Tibial artery (tissue), 4 donors: ENCODE data around the gene EFEMP1.
"Not testable (repeated sequence)": the region's sequence is repeated elsewhere in the genome, so short reads cannot be mapped to it uniquely, and the experiment has no call there.

Experiments
- DNase-seq, 2 donors: peaks; one replicate each; pipeline ENCODE4 v3.0.0-alpha.2; 2019
- H3K27ac ChIP-seq, 2 donors: fragments of 200-600 bp; sonication (generic) in 1 of 2; 1 replicate in 1 of 2; 2 replicates in 1 of 2; pipeline ENCODE4 v1.5.1; 2018 to 2019; ENCODE audit warnings: mild to moderate bottlenecking in 1 of 2
- H3K27me3 ChIP-seq, 2 donors: fragments of 200-600 bp; sonication (generic) in 1 of 2; one replicate each; pipeline versions ENCODE4 v1.5.1 to v1.6.0; 2016 to 2019
- H3K36me3 ChIP-seq, 3 donors: fragments of 200-600 bp; sonication (generic) in 2 of 3; one replicate each; pipeline ENCODE4 v1.5.1; 2016 to 2019; ENCODE audit warnings: mild to moderate bottlenecking in 2 of 3
- H3K4me1 ChIP-seq, 4 donors: fragments of 200-600 bp; sonication (generic) in 2 of 4; 1 replicate in 3 of 4; 2 replicates in 1 of 4; pipeline ENCODE4 v1.5.1; 2016 to 2019
- H3K4me3 ChIP-seq, 2 donors: fragments of 200-600 bp; sonication (generic) in 1 of 2; 1 replicate in 1 of 2; 2 replicates in 1 of 2; pipeline ENCODE4 v1.5.1; 2018 to 2019; ENCODE audit warnings: mild to moderate bottlenecking in 2 of 2
- H3K9me3 ChIP-seq, 3 donors: fragments of 200-600 bp; sonication (generic) in 1 of 3; one replicate each; pipeline ENCODE4 v1.5.1; 2016 to 2019
- intact Hi-C: fragments of 100-400 bp; cut with DNase I; formaldehyde crosslinking; loops from one replicate; pipeline ENCODE4 v1.15.0; 2023; ENCODE audit warnings: low total_unique reads
- TF ChIP-seq, protein P1 (sequence below), 2 experiments: fragments of 200-600 bp in 1 of 2; fragments of 450-650 bp in 1 of 2; IDR thresholded peaks; one replicate each; pipeline ENCODE4 v1.5.1; 2017 to 2019; ENCODE audit warnings: antibody characterized with exemption in 2 of 2, mild to moderate bottlenecking in 1 of 2, moderate library complexity in 1 of 2

EFEMP1 gene

DNA sequence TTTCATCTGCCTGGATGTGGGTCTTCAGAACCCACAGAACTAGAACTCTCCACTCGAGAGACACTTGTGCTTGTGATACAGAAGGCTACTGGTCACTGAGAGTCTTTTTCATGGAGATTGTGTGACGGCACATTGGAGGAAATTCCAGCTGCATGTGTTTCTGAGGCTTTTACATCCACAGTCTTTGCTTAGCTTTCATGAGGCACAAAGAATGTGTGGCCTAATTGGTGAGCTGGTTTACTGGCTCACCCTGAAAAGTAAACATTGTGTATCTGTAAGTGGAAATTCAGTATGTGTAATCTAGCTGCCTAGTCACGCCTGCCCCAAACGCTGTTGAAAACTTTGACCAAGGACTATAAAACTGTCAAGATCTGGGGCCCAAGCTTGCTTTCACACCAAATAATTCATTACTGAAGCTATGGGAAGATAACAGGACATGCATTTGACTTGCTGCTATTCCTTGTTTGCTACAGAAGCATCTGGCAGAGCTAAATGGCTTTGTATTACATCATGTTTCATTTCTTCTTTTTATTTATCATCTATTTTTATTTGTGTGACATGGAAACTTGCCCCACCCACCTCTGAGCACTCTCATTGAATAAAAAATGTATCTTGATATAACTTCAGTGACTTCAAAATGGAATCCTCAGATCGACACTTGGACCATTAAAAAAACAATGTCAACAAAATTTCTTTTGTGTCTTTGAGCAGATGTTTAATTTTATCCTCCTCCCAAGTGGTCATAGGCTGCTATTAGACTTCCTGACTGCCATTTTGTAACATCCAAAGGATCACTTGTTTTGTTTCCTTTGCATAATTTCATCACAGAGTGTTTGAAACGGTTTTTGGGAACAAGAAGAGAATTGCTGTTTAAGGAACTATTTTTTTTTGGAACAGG, 80.2 kb downstream of the EFEMP1 start:
- H3K27ac ChIP-seq = peak overlapping the region; percentile 11 to 20

DNA sequence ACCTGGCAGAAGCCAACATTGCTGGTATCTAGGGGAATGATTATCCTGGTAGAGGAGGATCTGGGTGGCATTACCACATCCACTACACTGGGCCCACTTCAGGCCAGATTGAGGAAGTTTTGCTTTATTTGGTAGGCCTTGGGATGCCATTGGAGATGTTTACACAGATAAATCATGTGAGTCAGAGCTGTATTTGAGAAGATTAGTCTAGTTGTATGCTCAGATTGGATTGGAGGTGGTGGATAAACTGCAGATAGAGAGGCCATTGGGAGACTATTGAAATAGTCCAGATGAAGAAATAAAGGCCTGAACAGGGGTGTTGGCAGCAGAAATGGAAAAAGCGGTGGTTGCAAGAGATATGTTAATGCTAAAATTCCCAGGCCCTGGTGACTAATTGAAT, 81.5 kb downstream of the EFEMP1 start:
- no peaks in the 10 kb centered on the region for H3K27me3 ChIP-seq
- no peaks in the 10 kb centered on the region for H3K9me3 ChIP-seq
- no peak for DNase-seq
- H3K27ac ChIP-seq = no peak overlapping the region
- peaks cover 0 to 46% (median 3%) of the 10 kb centered on the region in 4 donors for H3K4me1 ChIP-seq
- TF ChIP-seq, protein P1, sequence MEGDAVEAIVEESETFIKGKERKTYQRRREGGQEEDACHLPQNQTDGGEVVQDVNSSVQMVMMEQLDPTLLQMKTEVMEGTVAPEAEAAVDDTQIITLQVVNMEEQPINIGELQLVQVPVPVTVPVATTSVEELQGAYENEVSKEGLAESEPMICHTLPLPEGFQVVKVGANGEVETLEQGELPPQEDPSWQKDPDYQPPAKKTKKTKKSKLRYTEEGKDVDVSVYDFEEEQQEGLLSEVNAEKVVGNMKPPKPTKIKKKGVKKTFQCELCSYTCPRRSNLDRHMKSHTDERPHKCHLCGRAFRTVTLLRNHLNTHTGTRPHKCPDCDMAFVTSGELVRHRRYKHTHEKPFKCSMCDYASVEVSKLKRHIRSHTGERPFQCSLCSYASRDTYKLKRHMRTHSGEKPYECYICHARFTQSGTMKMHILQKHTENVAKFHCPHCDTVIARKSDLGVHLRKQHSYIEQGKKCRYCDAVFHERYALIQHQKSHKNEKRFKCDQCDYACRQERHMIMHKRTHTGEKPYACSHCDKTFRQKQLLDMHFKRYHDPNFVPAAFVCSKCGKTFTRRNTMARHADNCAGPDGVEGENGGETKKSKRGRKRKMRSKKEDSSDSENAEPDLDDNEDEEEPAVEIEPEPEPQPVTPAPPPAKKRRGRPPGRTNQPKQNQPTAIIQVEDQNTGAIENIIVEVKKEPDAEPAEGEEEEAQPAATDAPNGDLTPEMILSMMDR (IDR thresholded peaks at IDR 0.05) = no peak
- intact Hi-C loops = no loop called here
- H3K4me3 ChIP-seq = no peak overlapping the region
- H3K36me3 ChIP-seq = no peaks in the 10 kb centered on the region

More for the DNA sequence above, 80.2 kb downstream of the EFEMP1 start:
- no peak for DNase-seq
- Histone ChIP-seq H3K9me3 (no peaks in the 10 kb centered on the region), H3K4me1 (peaks cover 0 to 46% (median 3%) of the 10 kb centered on the region in 4 donors), H3K27me3 (no peaks in the 10 kb centered on the region), H3K4me3 (no peak overlapping the region), H3K36me3 (no peaks in the 10 kb centered on the region)
- intact Hi-C loops = no loop called here
- TF ChIP-seq, protein P1 (IDR thresholded peaks at IDR 0.05) = no peak

DNA sequence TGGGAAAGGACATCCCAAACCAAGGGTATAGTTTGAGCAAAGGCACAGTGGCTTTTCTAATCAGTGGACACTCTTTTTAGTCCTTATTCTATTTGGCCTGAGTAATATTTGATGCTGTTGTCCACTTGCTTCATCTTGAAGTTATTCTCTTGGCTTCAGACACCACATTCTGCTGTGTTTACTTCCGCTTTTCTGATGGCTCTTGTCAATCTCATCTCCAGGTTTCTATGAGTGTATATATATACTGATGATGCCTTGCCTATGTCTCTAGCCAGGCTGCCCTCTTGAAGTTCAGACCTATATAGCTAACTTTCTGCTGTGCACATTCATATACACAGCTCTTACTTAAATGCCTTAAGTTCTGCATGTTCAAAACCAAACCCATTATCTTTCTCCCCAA, 83.1 kb downstream of the EFEMP1 start:
- Histone ChIP-seq H3K27ac (no peak overlapping the region), H3K4me1 (peaks cover 0 to 42% (median 3%) of the 10 kb centered on the region in 4 donors), H3K36me3 (no peaks in the 10 kb centered on the region), H3K9me3 (no peaks in the 10 kb centered on the region), H3K4me3 (no peak overlapping the region), H3K27me3 (no peaks in the 10 kb centered on the region)
- intact Hi-C loops = no loop called here
- DNase-seq = no peak
- TF ChIP-seq, protein P1 (IDR thresholded peaks at IDR 0.05) = no peak

DNA sequence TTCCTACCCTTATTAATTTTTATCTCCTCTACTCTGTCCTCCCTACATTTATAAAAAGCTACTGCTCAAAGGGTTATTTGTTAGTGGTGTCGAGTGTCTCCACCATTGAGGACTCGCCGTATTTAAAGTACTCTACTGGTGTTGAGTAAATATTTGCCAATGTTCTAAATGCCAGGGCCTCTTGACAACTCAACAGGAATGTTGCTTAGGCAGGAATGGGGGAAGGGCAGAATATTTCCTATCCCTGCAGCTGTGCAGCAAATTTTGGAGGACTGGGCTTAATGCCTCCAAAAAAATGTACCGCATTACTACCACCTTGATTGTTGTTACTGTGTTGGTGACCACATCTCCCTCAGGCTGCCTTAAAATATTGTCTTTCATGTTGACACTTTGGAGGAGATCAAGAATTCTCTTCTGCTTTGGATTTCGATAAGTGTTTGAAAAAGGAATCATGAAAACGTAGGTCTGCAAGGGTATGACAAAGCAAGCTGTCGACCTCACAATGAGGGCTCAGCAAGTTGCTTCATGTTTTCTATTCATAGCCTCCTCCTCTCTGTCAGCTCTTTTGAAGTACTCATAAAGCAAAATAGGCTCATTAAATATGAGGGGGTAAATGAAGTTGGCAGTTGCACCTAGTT, 84.3 kb downstream of the EFEMP1 start:
- no peak overlapping the region for H3K4me3 ChIP-seq
- H3K4me1 ChIP-seq = peaks cover 0 to 32% (median 2%) of the 10 kb centered on the region in 4 donors
- TF ChIP-seq, protein P1 (IDR thresholded peaks at IDR 0.05) = no peak
- intact Hi-C loops = no loop called here
- no peaks in the 10 kb centered on the region for H3K27me3 ChIP-seq
- DNase-seq = no peak
- H3K27ac ChIP-seq = peak overlapping the region; percentile 15 to 36
- H3K9me3 ChIP-seq = no peaks in the 10 kb centered on the region
- no peaks in the 10 kb centered on the region for H3K36me3 ChIP-seq

DNA sequence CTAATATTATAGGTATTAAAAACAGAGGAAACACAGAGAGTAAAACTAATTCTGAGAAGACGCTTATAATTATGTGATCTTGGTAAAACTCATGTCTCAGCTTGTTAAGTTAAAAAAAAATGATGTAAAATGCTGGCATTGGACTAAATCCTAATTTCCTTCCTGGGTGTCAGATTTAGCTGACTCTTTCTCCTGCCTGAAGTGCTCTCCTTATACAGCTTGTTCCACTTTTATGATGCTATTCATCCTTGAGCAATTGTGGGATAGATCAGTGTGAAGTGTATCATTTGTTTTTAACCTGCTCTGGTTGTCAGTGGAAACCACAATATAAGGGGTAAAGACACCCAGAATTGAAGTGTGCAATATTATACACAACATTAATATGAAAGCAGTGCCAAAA, 84.9 kb downstream of the EFEMP1 start:
- peak overlapping the region in 1 of 2 donors; percentile 15 for H3K27ac ChIP-seq

DNA sequence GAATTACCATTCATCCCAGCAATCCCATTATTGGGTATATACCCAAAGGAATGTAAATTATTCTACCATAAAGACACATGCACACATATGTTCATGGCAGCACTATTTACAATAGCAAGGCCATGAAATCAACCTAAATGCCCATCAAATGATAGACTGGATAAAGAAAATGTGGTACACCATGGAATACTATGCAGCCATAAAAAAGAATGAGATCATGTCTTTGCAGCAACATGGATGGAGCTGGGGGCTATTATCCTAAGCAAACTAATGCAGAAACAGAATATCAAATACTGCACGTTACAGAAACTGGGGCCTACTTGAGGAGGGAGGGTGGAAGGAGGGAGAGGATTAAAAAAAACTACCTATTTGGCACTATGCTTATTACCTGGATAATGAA, 85.5 kb downstream of the EFEMP1 start:
- intact Hi-C loops, H3K27me3 ChIP-seq, H3K4me3 ChIP-seq, DNase-seq, H3K9me3 ChIP-seq, H3K36me3 ChIP-seq, H3K27ac ChIP-seq: not testable (repeated sequence)
- H3K4me1 ChIP-seq = peaks cover 0 to 24% (median 2%) of the 10 kb centered on the region in 4 donors

More for the DNA sequence above, 84.9 kb downstream of the EFEMP1 start:
- Histone ChIP-seq H3K27me3 (no peaks in the 10 kb centered on the region), H3K4me3 (no peak overlapping the region), H3K4me1 (peaks cover 0 to 29% (median 2%) of the 10 kb centered on the region in 4 donors), H3K36me3 (no peaks in the 10 kb centered on the region), H3K9me3 (no peaks in the 10 kb centered on the region)
- TF ChIP-seq, protein P1 (IDR thresholded peaks at IDR 0.05) = no peak
- intact Hi-C loops = no loop called here
- no peak for DNase-seq
